ENCODE measurements around the gene SCN5A.

GRCh38 chr3:38563886-38564270 is 85.6 kb downstream of the SCN5A start:
- no peak for TF ChIP-seq ARNTL (CRISPR knock-in tag; IDR thresholded peaks at IDR 0.05; ENCODE audit: borderline replicate concordance, low read depth)
- no peak for TF ChIP-seq POU6F1 (CRISPR knock-in tag; IDR thresholded peaks at IDR 0.05; ENCODE audit: borderline replicate concordance, low read depth)
- no peak for TF ChIP-seq ESRRG (CRISPR knock-in tag; IDR thresholded peaks at IDR 0.05)
- TF ChIP-seq ISL1 (CRISPR knock-in tag; IDR thresholded peaks at IDR 0.05), result no peak
- TF ChIP-seq CSDC2 (CRISPR knock-in tag; IDR thresholded peaks at IDR 0.05), result no peak
- no peak for TF ChIP-seq CREB5 (CRISPR knock-in tag; IDR thresholded peaks at IDR 0.05; ENCODE audit: low read depth)
- TF ChIP-seq RARB (CRISPR knock-in tag; IDR thresholded peaks at IDR 0.05), result no peak
- no peak for TF ChIP-seq ZNF70 (CRISPR knock-in tag; IDR thresholded peaks at IDR 0.05)

Data from SK-N-SH treated with all-trans-retinoic acid at 6 μM for 48 hours (cell line).